ENCODE measurements around the gene MYO9A.

DNA sequence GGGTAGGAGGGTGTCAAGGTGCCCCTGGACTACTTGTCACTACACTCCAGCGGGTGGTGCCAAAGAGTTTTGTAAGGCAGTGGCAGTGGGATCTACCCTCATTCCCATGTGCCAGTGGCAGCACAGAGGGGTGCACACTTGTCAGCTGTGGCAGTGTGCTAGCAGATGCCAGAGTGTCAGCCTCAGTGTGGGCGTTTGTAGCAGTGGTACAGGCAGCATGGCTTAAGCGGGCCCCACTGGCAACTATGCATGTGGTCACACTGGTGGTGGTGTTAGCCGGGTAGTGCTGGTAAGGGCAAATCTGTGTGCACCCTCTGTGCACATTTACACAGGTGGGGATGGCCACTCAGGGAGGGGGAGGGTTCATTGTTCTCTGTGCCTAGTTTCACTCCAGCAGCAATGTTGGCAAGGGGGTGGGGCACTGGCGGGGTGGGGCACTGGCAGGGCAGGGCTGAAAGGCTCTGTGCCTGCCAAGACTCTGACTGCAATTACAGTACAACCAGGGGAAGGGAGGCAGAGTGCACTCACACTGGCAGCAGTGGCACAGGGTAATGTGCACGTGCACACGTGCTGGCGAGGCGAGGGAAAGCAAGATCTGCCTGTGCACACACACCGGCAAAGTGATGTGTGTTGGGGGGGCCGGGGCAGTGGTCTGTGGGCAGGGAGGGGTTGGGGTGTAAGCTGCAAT is 31.8 kb downstream of the MYO9A start:
- TF ChIP-seq, protein P1, sequence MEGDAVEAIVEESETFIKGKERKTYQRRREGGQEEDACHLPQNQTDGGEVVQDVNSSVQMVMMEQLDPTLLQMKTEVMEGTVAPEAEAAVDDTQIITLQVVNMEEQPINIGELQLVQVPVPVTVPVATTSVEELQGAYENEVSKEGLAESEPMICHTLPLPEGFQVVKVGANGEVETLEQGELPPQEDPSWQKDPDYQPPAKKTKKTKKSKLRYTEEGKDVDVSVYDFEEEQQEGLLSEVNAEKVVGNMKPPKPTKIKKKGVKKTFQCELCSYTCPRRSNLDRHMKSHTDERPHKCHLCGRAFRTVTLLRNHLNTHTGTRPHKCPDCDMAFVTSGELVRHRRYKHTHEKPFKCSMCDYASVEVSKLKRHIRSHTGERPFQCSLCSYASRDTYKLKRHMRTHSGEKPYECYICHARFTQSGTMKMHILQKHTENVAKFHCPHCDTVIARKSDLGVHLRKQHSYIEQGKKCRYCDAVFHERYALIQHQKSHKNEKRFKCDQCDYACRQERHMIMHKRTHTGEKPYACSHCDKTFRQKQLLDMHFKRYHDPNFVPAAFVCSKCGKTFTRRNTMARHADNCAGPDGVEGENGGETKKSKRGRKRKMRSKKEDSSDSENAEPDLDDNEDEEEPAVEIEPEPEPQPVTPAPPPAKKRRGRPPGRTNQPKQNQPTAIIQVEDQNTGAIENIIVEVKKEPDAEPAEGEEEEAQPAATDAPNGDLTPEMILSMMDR (IDR thresholded peaks at IDR 0.05): no peak
- TF ChIP-seq POLR2AphosphoS5 (IDR thresholded peaks at IDR 0.05; ENCODE audit: low read depth, low read length): no peak
- TF ChIP-seq, protein P2, sequence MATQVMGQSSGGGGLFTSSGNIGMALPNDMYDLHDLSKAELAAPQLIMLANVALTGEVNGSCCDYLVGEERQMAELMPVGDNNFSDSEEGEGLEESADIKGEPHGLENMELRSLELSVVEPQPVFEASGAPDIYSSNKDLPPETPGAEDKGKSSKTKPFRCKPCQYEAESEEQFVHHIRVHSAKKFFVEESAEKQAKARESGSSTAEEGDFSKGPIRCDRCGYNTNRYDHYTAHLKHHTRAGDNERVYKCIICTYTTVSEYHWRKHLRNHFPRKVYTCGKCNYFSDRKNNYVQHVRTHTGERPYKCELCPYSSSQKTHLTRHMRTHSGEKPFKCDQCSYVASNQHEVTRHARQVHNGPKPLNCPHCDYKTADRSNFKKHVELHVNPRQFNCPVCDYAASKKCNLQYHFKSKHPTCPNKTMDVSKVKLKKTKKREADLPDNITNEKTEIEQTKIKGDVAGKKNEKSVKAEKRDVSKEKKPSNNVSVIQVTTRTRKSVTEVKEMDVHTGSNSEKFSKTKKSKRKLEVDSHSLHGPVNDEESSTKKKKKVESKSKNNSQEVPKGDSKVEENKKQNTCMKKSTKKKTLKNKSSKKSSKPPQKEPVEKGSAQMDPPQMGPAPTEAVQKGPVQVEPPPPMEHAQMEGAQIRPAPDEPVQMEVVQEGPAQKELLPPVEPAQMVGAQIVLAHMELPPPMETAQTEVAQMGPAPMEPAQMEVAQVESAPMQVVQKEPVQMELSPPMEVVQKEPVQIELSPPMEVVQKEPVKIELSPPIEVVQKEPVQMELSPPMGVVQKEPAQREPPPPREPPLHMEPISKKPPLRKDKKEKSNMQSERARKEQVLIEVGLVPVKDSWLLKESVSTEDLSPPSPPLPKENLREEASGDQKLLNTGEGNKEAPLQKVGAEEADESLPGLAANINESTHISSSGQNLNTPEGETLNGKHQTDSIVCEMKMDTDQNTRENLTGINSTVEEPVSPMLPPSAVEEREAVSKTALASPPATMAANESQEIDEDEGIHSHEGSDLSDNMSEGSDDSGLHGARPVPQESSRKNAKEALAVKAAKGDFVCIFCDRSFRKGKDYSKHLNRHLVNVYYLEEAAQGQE (IDR thresholded peaks at IDR 0.05; ENCODE audit: insufficient read depth in 1 of 2, low read depth in 2 of 2, low read length in 1 of 2): no peak
- TF ChIP-seq TCF7L2 (IDR thresholded peaks at IDR 0.05; ENCODE audit: low read depth, low read length): no peak

Measured in Panc1 (cell line).